Measurements from ENCODE around the gene SOX9. TPM values are rescaled to one million over a fixed set of nuclear protein-coding genes. Genes with fewer than 3 reads are reported as not detected.

The SOX9 gene
- total and polyA plus RNA-seq, 2 of the 8 experiments (the other 6 are each of a cell fraction or from before 2014, with no cell fraction given): 1.9 to 4.9 TPM

GRCh38 chr17:72145962-72146361 is 25.1 kb downstream of the SOX9 start:
- 0 out of 2 replicates have a peak overlapping the region, but pooled peaks have one; percentile 47 for H2BK15ac ChIP-seq (ENCODE audit: low read length)
- 87% methylated on average over 2 of the region's 2 CpGs; no CpG with 5 or more reads in 1 of the 2 experiments for WGBS, 2 experiments (ENCODE audit: extremely low coverage in 1 of 2, insufficient coverage in 1 of 2, insufficient read length in 1 of 2, insufficient replicate concordance in 2 of 2, low coverage in 1 of 2, low lambda C conversion rate in 2 of 2, missing lambda C conversion rate in 1 of 2)
- H2BK12ac ChIP-seq (ENCODE audit: low read depth, low read length): peak overlapping the region; percentile 94; the same call in 1 of the 2 replicates
- H4K8ac ChIP-seq (ENCODE audit: extremely low read depth, insufficient read depth, low read length): no peak overlapping the region
- FAIRE-seq (no peak), DNase-seq (ENCODE audit: low read depth in 1 of 2, low spot score in 2 of 2) (no peak)
- no peaks in the 10 kb centered on the region for H3K36me3 ChIP-seq (ENCODE audit: control insufficient read depth in 2 of 4, insufficient read depth in 4 of 4, low read length in 3 of 4)
- no peak overlapping the region for H3K4ac ChIP-seq (replicated peaks; ENCODE audit: insufficient read length, low read depth, low read length)
- H3K27ac ChIP-seq (ENCODE audit: low read depth, low read length): no peak overlapping the region
- H3K9ac ChIP-seq (replicated peaks in 1 of 4; ENCODE audit: extremely low read depth in 1 of 4, low read depth in 3 of 4, low read length in 3 of 4): no peak overlapping the region
- CTCF ChIA-PET (ENCODE audit: partially characterized antibody): no interaction called here
- H3K9me3 ChIP-seq (ENCODE audit: insufficient read depth in 2 of 2, low read depth in 1 of 2, low read length in 1 of 2): no peaks in the 10 kb centered on the region
- no peak overlapping the region; the same call in 1 of the 2 replicates for H2BK5ac ChIP-seq (ENCODE audit: low read depth, low read length)
- no peak overlapping the region for H3K56ac ChIP-seq (replicated peaks; ENCODE audit: insufficient read length, low read depth, low read length)
- H4K20me1 ChIP-seq (replicated peaks in 1 of 2; ENCODE audit: control insufficient read depth in 1 of 2, insufficient read depth in 2 of 2, low read length in 2 of 2): no peaks in the 10 kb centered on the region
- POLR2A ChIA-PET (ENCODE audit: partially characterized antibody): no interaction called here
- H4K5ac ChIP-seq (ENCODE audit: insufficient read length, low read depth, low read length): no peak overlapping the region
- no peak overlapping the region for H2BK120ac ChIP-seq (replicated peaks; ENCODE audit: low read depth, low read length)
- H2AK5ac ChIP-seq (ENCODE audit: low read depth, low read length): no peak overlapping the region
- no peak overlapping the region for H3K14ac ChIP-seq (ENCODE audit: insufficient read length)
- H2AFZ ChIP-seq (ENCODE audit: low read length): no peak overlapping the region
- peak overlapping the region; percentile 77 for H2BK20ac ChIP-seq (ENCODE audit: low read length)
- no peak for TF ChIP-seq SP2 (IDR thresholded peaks at IDR 0.05; ENCODE audit: low read length)
- TF ChIP-seq SIX5 (IDR thresholded peaks at IDR 0.05; ENCODE audit: low read depth, low read length): no peak
- no peak overlapping the region for H3K23ac ChIP-seq (ENCODE audit: insufficient read length)
- no peaks in the 10 kb centered on the region for H3K79me2 ChIP-seq (ENCODE audit: control insufficient read depth in 1 of 2, insufficient read depth in 2 of 2, low read length in 2 of 2)
- no peak overlapping the region for H3K18ac ChIP-seq (ENCODE audit: extremely low read depth, low read length)
- H3K4me3 ChIP-seq (ENCODE audit: extremely low read depth in 1 of 4, insufficient read depth in 2 of 4, low read depth in 3 of 4, low read length in 4 of 4): no peak overlapping the region
- peaks cover 0 to 7% (median 2%) of the 10 kb centered on the region in 4 experiments; a peak in 2 of 7 replicates for H3K4me1 ChIP-seq (replicated peaks in 1 of 4; ENCODE audit: control insufficient read depth in 3 of 4, insufficient read depth in 4 of 4, low read length in 3 of 4)
- no peak overlapping the region for H4K91ac ChIP-seq (replicated peaks; ENCODE audit: insufficient read length, low read length)
- H3K27me3 ChIP-seq (replicated peaks in 1 of 4; ENCODE audit: control insufficient read depth in 3 of 4, extremely low read depth in 1 of 4, insufficient read depth in 3 of 4, low read length in 3 of 4): no peaks in the 10 kb centered on the region
- H3K4me2 ChIP-seq (ENCODE audit: insufficient read depth in 1 of 2, low read depth in 2 of 2, low read length in 2 of 2): no peak overlapping the region
- no peaks in the 10 kb centered on the region; the same call in 1 of the 2 replicates for H3K23me2 ChIP-seq (ENCODE audit: low read depth, low read length)
- H3K79me1 ChIP-seq (ENCODE audit: low read depth, low read length): no peaks in the 10 kb centered on the region
